Thoracic aorta (tissue), 2 donors: Measurements from ENCODE around the gene CDK8. TPM values are rescaled to one million over a fixed set of nuclear protein-coding genes. Genes with fewer than 3 reads are reported as not detected.
A peak's percentile ranks its signal among the peaks of the same experiment; 100 is the strongest.

ENCODE experiments used
- ATAC-seq: fragments of 150-250 bp; one replicate; pipeline ENCODE4 v1.8.0; 2017; ENCODE audit warnings: low read depth; ENCODE audit not compliant: insufficient number of reproducible peaks, low FRiP score
- DNase-seq: peaks from one replicate; pipeline ENCODE4 v3.0.0-alpha.2; 2020; ENCODE audit warnings: low spot score
- H3K27ac ChIP-seq, 2 donors: fragments of 200-600 bp; sonication (generic); 1 replicate in 1 of 2; 2 replicates in 1 of 2; pipeline ENCODE4 v1.5.1; 2016; ENCODE audit warnings: mild to moderate bottlenecking in 2 of 2, moderate library complexity in 2 of 2
- H3K27me3 ChIP-seq: fragments of 200-600 bp; sonication (generic); replicated peaks from 2 replicates; pipeline ENCODE4 v1.6.0; 2016; ENCODE audit warnings: mild to moderate bottlenecking; ENCODE audit not compliant: insufficient read depth
- H3K36me3 ChIP-seq: fragments of 200-600 bp; sonication (generic); one replicate; pipeline ENCODE4 v1.5.1; 2016
- H3K4me1 ChIP-seq, 2 donors: fragments of 200-600 bp; sonication (generic); 1 replicate in 1 of 2; 2 replicates in 1 of 2; pipeline versions ENCODE4 v1.5.1 to v1.6.0; 2016; ENCODE audit warnings: low read depth in 2 of 2, mild to moderate bottlenecking in 1 of 2; ENCODE audit not compliant: control insufficient read depth in 1 of 2
- H3K4me3 ChIP-seq: fragments of 200-600 bp; sonication (generic); 2 replicates; pipeline ENCODE4 v1.5.1; 2016; ENCODE audit warnings: mild to moderate bottlenecking
- H3K9me3 ChIP-seq: fragments of 200-600 bp; sonication (generic); 2 replicates; pipeline ENCODE4 v1.5.1; 2016
- total RNA-seq, 2 donors: library from RNA; depleted of rRNA; stranded (reverse); fragments of >200 nt; gene quantifications; one replicate each; pipeline versions ENCODE4 v1.1.0 to v1.2.3, GENCODE V29; 2016
- TF ChIP-seq, protein P1 (sequence below): fragments of 200-600 bp; sonication (generic); IDR thresholded peaks from one replicate; pipeline ENCODE4 v1.5.1; 2019; ENCODE audit warnings: antibody characterized with exemption

CDK8 gene
- total RNA-seq, 2 donors from 2014 or later = 5.8 to 11.2 TPM

- TF ChIP-seq, protein P1, sequence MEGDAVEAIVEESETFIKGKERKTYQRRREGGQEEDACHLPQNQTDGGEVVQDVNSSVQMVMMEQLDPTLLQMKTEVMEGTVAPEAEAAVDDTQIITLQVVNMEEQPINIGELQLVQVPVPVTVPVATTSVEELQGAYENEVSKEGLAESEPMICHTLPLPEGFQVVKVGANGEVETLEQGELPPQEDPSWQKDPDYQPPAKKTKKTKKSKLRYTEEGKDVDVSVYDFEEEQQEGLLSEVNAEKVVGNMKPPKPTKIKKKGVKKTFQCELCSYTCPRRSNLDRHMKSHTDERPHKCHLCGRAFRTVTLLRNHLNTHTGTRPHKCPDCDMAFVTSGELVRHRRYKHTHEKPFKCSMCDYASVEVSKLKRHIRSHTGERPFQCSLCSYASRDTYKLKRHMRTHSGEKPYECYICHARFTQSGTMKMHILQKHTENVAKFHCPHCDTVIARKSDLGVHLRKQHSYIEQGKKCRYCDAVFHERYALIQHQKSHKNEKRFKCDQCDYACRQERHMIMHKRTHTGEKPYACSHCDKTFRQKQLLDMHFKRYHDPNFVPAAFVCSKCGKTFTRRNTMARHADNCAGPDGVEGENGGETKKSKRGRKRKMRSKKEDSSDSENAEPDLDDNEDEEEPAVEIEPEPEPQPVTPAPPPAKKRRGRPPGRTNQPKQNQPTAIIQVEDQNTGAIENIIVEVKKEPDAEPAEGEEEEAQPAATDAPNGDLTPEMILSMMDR = no peak
- no peak overlapping the region for H3K4me3 ChIP-seq
- ATAC-seq (no peak), DNase-seq (no peak)
- H3K27me3 ChIP-seq = no peaks in the 10 kb centered on the region
- no peaks in the 10 kb centered on the region for H3K9me3 ChIP-seq
- no peak overlapping the region for H3K27ac ChIP-seq
- H3K36me3 ChIP-seq = no peaks in the 10 kb centered on the region
- H3K4me1 ChIP-seq = peaks cover 20 to 35% of the 10 kb centered on the region in 2 donors
Observed at GRCh38 chr13:26422036-26422435, 168.1 kb downstream of the CDK8 start.

- no peaks in the 10 kb centered on the region for H3K27me3 ChIP-seq
- TF ChIP-seq, protein P1 = no peak
- peak overlapping the region; percentile 46 for H3K4me3 ChIP-seq
- ATAC-seq (peak; percentile 76), DNase-seq (peak; percentile 7)
- peaks cover 20 to 35% of the 10 kb centered on the region in 2 donors for H3K4me1 ChIP-seq
- peak overlapping the region; percentile 89 to 93 for H3K27ac ChIP-seq
- H3K9me3 ChIP-seq = no peaks in the 10 kb centered on the region
- no peaks in the 10 kb centered on the region for H3K36me3 ChIP-seq
Observed at GRCh38 chr13:26423629-26424028, 169.7 kb downstream of the CDK8 start.

DNA sequence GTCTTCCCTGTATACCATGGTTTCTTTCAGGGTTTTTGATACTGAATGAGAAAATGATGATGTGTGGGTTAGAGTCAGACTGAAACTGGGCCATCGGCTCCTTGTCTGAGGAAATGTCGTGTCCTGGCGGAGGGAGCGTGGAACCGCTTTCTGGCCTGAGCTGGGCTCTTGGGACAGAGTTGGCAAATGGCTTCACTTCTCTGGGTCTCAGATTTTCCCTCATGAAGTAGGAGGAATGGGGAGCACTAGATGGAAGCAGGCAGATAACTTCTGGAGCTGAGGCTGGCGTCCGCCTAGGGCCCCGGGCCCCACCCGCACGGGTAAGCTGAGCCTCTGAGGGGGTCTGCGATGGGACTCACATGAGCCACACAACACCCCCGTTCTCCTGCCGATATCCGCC, 170.3 kb downstream of the CDK8 start:
- peaks cover 20 to 35% of the 10 kb centered on the region in 2 donors for H3K4me1 ChIP-seq
- H3K4me3 ChIP-seq = peak overlapping the region; percentile 46
- ATAC-seq (no peak), DNase-seq (no peak)
- TF ChIP-seq, protein P1 = no peak
- no peaks in the 10 kb centered on the region for H3K36me3 ChIP-seq
- H3K27me3 ChIP-seq = no peaks in the 10 kb centered on the region
- H3K9me3 ChIP-seq = no peaks in the 10 kb centered on the region
- peak overlapping the region; percentile 89 to 93 for H3K27ac ChIP-seq

- Histone ChIP-seq H3K9me3 (no peaks in the 10 kb centered on the region), H3K4me3 (peak overlapping the region; percentile 23), H3K27me3 (no peaks in the 10 kb centered on the region), H3K36me3 (no peaks in the 10 kb centered on the region), H3K4me1 (peaks cover 20 to 35% of the 10 kb centered on the region in 2 donors), H3K27ac (peak overlapping the region; percentile 89 to 93)
- no peak for ATAC-seq
- TF ChIP-seq, protein P1 = no peak
- no peak for DNase-seq
Observed at GRCh38 chr13:26425443-26426358, 171.8 kb downstream of the CDK8 start.

DNA sequence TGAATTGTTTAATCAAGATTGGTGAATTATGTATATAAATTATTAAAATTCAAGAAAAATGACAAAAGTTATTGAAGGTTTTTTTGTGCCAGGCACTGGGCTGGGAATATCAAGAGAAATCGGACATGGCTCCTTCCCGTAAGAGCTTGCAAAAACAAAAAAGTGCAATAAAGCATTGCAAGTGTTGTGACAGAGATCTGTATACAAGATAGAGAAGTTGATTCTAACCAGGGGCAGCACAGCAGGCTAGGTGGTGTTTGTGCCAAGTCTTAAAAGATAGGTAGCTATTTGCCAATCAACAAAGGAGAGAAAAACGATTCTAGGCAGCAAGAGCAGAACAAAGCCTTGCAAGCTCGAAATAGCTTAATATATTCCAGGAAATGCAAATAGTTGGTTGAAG, 179.8 kb downstream of the CDK8 start:
- Histone ChIP-seq H3K36me3 (no peaks in the 10 kb centered on the region), H3K27me3 (no peaks in the 10 kb centered on the region), H3K9me3 (peaks cover 12% of the 10 kb centered on the region), H3K27ac (no peak overlapping the region), H3K4me1 (peaks cover 0 to 9% of the 10 kb centered on the region in 2 donors), H3K4me3 (no peak overlapping the region)
- no peak for DNase-seq
- ATAC-seq = no peak
- TF ChIP-seq, protein P1 = no peak
